Calu3 (cell line): ENCODE measurements around the gene EIF4G2. TPM values are rescaled to one million over a fixed set of nuclear protein-coding genes. Genes with fewer than 3 reads are reported as not detected.

Experiments used
- BruUV-seq: library from RNA; stranded (reverse); fragments of 400-500 nt; replicated peaks from 2 replicates; lab custom pipeline; 2021; lab: Mats Ljungman, UMichigan
- CTCF ChIA-PET: fragments of 300-600 bp; sonication (Branson Sonifier 250); formaldehyde crosslinking; loops from one replicate; lab custom pipeline; 2022; ENCODE audit warnings: antibody characterized with exemption; lab: Charles Lee
- DNase-seq: peaks from one replicate; pipeline ENCODE4 v3.0.0; 2022
- H3K27ac Mint-ChIP-seq: one replicate; pipeline ENCODE4 v1.8.0; 2022; ENCODE audit warnings: mixed read lengths; ENCODE audit not compliant: unreplicated experiment
- H3K27me3 Mint-ChIP-seq: one replicate; pipeline ENCODE4 v1.8.0; 2022; ENCODE audit warnings: mixed read lengths; ENCODE audit not compliant: unreplicated experiment
- H3K36me3 Mint-ChIP-seq: one replicate; pipeline ENCODE4 v1.8.0; 2022; ENCODE audit warnings: mild to moderate bottlenecking, moderate library complexity, mixed read lengths; ENCODE audit not compliant: insufficient read depth, unreplicated experiment
- H3K4me1 Mint-ChIP-seq: one replicate; pipeline ENCODE4 v1.8.0; 2022; ENCODE audit warnings: mild to moderate bottlenecking, low read depth, mixed read lengths; ENCODE audit not compliant: unreplicated experiment
- H3K4me3 Mint-ChIP-seq: one replicate; pipeline ENCODE4 v1.8.0; 2022; ENCODE audit warnings: mild to moderate bottlenecking, low read depth, moderate library complexity, mixed read lengths; ENCODE audit not compliant: unreplicated experiment
- H3K9me3 Mint-ChIP-seq: one replicate; pipeline ENCODE4 v1.8.0; 2022; ENCODE audit warnings: low read depth, mixed read lengths; ENCODE audit not compliant: unreplicated experiment
- CTCF ChIP-seq: fragments of 200-600 bp; IDR thresholded peaks from one replicate; pipeline ENCODE4 v1.8.0; 2022; ENCODE audit warnings: antibody characterized with exemption; ENCODE audit not compliant: unreplicated experiment
- intact Hi-C: fragments of 100-400 bp; cut with micrococcal nuclease; formaldehyde crosslinking; loops from one replicate; pipeline ENCODE4 v1.10.0; 2022; ENCODE audit not compliant: unreplicated experiment
- total RNA-seq: library from RNA; stranded (reverse); gene quantifications from 2 replicates; pipeline ENCODE4 v1.2.3, GENCODE V29; 2022

Gene EIF4G2
- total RNA-seq, 1 experiment from 2014 or later = 772 TPM

DNA sequence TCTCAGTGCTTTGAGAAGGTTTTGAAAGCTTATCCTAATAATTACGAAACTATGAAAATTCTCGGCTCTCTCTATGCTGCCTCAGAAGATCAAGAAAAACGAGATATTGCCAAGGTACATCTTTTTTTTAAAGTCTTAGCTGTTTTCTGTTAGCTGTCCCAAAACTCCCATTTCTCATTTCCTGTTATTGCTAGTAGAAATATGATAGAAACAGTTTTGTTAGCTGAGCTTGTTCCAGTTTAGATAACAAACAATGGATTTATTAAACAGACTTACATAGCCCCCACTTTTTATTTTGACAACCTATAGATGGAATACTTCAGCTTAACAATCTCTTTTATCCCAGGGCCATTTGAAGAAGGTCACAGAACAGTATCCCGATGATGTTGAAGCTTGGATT lies 45.0 kb downstream of the EIF4G2 start:
- intact Hi-C loops = no loop called here
- peaks cover 6% of the 10 kb centered on the region for H3K36me3 Mint-ChIP-seq
- TSS peak; percentile 47 for BruUV-seq
- DNase-seq = no peak
- H3K27me3 Mint-ChIP-seq = no peaks in the 10 kb centered on the region
- H3K27ac Mint-ChIP-seq = no peak overlapping the region
- CTCF ChIA-PET = no interaction called here
- TF ChIP-seq CTCF = no peak
- H3K4me1 Mint-ChIP-seq = no peaks in the 10 kb centered on the region
- H3K9me3 Mint-ChIP-seq = no peaks in the 10 kb centered on the region
- H3K4me3 Mint-ChIP-seq = no peak overlapping the region

DNA sequence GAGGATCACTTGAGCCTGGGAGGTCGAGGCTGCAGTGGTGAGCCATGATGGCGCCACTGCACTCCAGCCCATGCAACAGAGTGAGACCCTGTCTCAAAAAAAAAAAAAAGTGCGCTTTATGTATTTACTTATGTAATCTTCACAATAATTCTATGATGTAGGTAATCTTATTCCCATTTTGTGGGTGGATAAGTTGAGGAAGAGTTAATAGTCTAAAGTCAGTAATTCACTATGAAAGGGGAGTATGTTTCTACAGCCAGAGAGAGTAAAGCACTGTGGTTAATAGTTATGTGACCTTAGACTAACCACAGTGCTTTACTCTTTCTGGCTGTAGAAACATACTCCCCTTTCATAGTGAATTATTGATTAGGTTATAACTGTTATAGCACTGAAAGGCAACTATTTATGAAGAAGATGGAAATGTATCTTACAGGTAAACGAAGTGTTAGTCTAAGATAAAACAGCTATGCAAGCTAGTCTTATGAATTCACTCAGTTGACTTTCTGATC lies 45.8 kb downstream of the EIF4G2 start:
- no peak overlapping the region for H3K27ac Mint-ChIP-seq
- no TSS peak for BruUV-seq
- H3K27me3 Mint-ChIP-seq = no peaks in the 10 kb centered on the region
- CTCF ChIA-PET = no interaction called here
- H3K4me1 Mint-ChIP-seq = no peaks in the 10 kb centered on the region
- intact Hi-C loops = no loop called here
- DNase-seq = no peak
- TF ChIP-seq CTCF = no peak
- peaks cover 6% of the 10 kb centered on the region for H3K36me3 Mint-ChIP-seq
- no peaks in the 10 kb centered on the region for H3K9me3 Mint-ChIP-seq
- H3K4me3 Mint-ChIP-seq = no peak overlapping the region

GRCh38 chr11:10762185-10762584 lies 46.5 kb downstream of the EIF4G2 start:
- DNase-seq = no peak
- intact Hi-C loops = no loop called here
- Mint-ChIP-seq H3K36me3 (peaks cover 8% of the 10 kb centered on the region), H3K27ac (no peak overlapping the region), H3K4me3 (no peak overlapping the region), H3K9me3 (no peaks in the 10 kb centered on the region), H3K4me1 (no peaks in the 10 kb centered on the region), H3K27me3 (no peaks in the 10 kb centered on the region)
- CTCF ChIA-PET = interaction anchor here (1.1 kb wide), 1 partner anchor 8 kb away, joined by 4 read pairs; no protein-coding TSS in a partner anchor
- TF ChIP-seq CTCF = no peak
- BruUV-seq = no TSS peak

GRCh38 chr11:10761085-10761698 lies 47.5 kb downstream of the EIF4G2 start:
- CTCF ChIA-PET = interaction anchor here (1.1 kb wide), 1 partner anchor 9 kb away, joined by 4 read pairs; no protein-coding TSS in a partner anchor
- BruUV-seq = no TSS peak

More at GRCh38 chr11:10761085-10761698, 47.5 kb downstream of the EIF4G2 start:
- intact Hi-C loops = no loop called here
- H3K4me3 Mint-ChIP-seq = no peak overlapping the region
- H3K27ac Mint-ChIP-seq = no peak overlapping the region
- no peaks in the 10 kb centered on the region for H3K27me3 Mint-ChIP-seq
- peaks cover 13% of the 10 kb centered on the region for H3K36me3 Mint-ChIP-seq
- no peak for TF ChIP-seq CTCF
- H3K9me3 Mint-ChIP-seq = no peaks in the 10 kb centered on the region
- no peak for DNase-seq
- no peaks in the 10 kb centered on the region for H3K4me1 Mint-ChIP-seq
